Occipital lobe (tissue), 2 donors: ENCODE results near the gene KCNJ16. TPM values are rescaled to one million over a fixed set of nuclear protein-coding genes. Genes with fewer than 3 reads are reported as not detected.
A peak's percentile ranks its signal among the peaks of the same experiment; 100 is the strongest.

Experiments used
- DNase-seq: peaks from one replicate; lab custom pipeline; 2025; lab: John Stamatoyannopoulos, UW
- total RNA-seq: library from RNA; depleted of rRNA; stranded (reverse); fragments of >200 nt; gene quantifications from one replicate; pipeline ENCODE4 v1.2.3, GENCODE V29; 2014

The KCNJ16 gene
- total RNA-seq, 1 donor from 2014 or later: 5.3 TPM

- no peak for DNase-seq
These were observed 53.8 kb downstream of the KCNJ16 start for GRCh38 chr17:70128727-70129238.

DNA sequence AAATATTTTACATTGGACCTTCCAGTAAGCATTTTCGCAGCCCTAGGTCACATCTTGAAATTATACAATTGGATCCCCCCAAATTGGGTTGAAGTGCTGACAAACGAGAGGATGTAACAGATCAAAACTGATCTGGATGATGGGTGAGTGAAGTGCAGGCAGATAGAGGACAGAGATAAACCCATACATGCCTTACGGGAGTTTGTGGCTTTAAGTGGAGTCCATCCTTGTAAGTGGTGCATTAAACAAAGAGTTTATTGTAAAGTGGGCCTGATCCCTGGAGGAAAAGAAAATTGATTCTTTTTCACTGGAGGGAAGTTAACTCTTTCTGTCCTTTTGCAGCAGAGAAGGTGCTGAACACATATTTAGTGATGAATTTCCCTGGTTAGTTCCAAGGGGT, 55.3 kb downstream of the KCNJ16 start:
- no peak for DNase-seq

- no peak for DNase-seq
These were observed 57.5 kb downstream of the KCNJ16 start for GRCh38 chr17:70132505-70132904.

DNA sequence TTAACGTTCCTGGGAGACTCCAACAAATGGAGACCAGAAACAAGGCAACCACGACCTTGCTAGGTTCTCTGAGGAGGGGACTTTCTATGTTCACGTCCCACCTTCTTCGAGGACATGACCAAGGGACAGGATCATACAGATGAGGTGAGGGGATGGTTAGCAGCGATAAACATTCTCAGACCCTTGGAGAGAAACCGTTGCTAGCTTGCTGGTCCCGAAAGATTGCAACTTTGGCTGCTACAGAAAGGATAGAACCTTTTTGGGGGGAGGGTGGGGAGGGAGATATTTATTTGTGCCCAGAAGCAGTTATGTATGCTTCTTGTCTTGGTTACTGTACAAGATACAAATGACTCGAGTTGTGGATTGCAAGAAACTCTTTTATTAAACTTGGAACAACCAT, 59.0 kb downstream of the KCNJ16 start:
- DNase-seq: no peak

DNA sequence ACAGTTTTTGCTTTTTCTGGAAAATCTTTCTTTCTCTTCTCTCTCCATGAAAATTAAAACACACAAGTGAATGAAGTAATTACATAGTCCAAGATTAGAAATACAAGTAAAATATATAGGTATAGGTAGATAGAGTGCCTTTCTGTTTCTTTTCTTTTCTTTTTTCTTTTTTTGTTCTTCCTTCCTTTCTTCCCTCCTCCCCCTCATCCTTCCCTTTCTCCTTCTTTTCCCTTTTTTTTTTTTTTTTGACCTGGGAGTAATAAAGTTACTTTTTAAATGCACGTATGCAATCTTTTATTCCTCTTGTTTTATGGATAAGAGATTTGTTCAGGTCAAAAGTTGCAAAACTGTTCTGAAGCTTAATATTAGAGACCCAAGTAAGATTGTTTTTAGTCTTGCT, 59.8 kb downstream of the KCNJ16 start:
- DNase-seq: no peak

- no peak for DNase-seq
These were observed 61.1 kb downstream of the KCNJ16 start for GRCh38 chr17:70136131-70136530.

GRCh38 chr17:70137451-70138230, 62.6 kb downstream of the KCNJ16 start:
- peak; percentile 3 for DNase-seq

- DNase-seq: no peak
These were observed 63.4 kb downstream of the KCNJ16 start for GRCh38 chr17:70138291-70138865.

DNA sequence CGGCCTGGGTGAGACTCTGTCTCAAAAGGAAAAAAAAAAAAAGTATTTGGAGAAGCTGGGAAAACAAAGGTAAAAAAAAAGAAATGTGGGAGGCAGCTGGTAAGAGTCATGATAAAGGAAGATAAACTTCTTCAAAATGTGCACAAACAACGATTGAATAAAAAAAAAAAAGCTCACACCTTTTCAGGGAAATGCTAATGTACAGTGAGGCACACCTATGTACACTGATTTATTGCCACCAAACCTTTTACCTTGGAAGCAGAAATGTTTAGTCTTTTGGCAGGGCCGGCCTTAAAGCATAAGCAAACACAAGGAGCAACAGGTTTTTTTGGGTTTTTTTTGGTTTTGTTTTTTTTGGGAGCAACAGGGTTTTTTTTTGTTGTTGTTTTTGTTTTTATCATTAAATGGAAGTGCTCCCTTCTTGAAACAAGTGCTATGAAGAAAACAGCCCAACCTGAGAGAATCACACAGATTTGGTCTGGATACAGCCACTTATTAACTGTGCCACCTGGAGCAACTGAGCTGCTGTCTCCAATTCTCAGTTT, 64.5 kb downstream of the KCNJ16 start:
- DNase-seq: no peak

DNA sequence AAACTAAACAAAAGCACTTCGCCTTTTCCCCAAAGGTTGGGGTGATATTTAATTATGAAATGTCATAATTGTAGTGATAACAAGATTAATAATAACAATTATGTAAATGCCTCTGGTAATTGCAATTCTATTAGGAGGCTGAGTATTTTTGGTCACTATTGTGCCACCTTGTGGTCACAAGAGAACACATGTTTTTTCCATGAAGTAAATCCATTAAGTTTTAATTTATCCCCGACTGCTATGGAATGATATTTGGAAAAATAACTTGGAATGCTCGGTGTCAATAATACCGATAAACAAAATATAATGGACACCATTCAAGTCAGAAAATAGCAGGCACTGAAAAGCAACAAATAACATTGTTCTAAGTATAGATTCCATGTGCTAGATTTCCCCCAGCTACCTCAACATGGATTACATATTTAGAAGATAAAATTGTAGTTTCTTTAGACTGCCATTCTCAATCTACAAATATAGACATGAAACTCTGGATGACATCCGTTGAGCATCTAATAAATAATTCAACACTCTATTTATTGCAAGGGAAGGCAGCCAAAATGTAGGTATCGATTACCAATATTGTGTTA, 69.3 kb downstream of the KCNJ16 start:
- DNase-seq: no peak

DNA sequence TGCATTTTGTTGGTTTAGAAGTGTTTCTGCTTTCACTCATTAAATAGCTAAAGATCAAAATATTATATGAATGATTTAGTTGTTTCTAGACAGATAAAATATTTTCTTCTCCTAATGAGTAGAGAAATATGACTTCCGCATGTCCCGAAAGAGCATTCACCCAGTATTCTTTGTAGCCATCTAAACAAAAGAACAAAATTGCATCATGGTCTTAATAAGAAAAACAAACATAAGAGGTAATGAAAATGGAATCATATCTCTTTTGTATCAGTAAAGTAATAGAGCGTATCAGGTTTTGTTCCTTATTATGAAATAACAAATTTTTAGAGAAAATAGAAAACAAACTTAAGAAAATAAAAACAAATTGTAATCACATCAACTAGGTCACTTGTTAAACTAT, 78.2 kb downstream of the KCNJ16 start:
- no peak for DNase-seq

GRCh38 chr17:70157151-70157550, 82.1 kb downstream of the KCNJ16 start:
- no peak for DNase-seq

- DNase-seq: no peak
These were observed 83.2 kb downstream of the KCNJ16 start for GRCh38 chr17:70158180-70158579.

DNA sequence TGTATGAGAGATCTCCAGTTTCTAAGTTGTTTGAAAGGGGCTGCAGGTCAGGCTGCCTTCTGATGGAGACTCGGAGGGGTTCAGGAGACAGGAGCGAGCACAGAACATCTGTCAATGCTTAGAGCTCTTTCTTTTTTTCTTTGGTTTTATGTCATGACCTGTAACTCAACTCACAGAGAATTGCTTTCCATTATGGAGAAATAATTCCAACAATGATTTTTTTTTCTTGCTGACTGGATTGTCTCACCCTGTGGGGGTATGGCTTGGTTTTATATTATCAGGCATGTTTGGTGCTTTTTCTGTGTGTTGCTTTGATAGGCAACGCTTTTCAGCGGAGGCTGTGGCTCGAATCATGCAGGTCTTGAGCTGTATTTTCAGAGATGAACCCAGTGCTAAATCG, 83.6 kb downstream of the KCNJ16 start:
- no peak for DNase-seq

DNA sequence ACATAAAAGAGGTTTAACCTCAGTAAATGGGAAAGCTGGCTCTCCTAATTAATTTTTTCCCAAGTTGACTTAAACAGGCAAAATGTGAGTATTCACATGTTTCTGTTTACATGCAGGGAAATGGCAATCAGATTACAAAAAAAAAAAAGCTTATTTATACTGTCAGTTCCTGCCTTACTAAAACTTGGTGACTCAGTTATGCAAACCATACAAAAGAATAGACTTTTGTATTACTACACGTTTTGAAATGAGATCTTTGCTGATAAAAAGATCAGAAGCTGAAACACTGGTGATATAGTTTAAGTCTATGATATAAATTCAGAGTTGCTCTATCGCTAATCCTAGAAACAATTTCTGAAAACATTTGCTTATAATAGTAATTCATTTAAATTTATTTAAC, 85.0 kb downstream of the KCNJ16 start:
- no peak for DNase-seq

DNA sequence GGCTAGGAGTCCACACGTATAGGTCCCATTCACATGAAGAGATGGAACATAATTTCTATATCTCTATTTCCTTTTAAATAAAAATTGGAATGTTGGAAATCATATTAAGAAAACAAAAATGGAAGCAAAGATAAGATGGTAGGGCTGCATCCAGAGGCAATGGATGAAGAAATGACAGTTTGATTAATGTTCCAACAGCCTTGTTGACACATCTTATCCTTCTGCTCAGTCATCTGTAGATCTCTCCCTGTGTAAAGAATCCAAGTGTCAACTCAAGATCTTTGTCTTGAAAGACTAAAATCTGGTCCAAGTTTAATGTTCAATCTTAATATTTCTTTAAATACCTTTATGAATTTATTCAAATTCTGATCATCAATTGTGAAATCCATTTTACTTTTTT, 86.5 kb downstream of the KCNJ16 start:
- DNase-seq: no peak

DNA sequence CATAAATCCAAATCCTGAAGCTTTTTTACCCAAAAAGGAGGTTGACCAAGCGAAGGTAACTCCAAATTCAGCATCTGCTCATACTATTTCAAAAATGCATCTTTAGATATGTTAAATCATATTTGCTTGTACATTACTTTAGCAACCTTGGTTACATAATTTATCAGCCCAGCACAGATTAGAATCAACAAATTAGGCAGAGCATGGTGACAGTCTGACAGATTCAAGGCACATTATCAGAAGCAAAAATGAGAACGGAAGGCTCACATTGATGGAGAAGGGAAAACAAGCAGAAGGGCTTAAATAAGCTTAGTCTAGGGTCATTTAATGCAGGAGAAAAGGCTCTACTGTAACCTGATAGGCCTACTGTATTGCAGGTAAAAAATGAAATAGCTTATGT, 90.4 kb downstream of the KCNJ16 start:
- DNase-seq: no peak

- DNase-seq: no peak
These were observed 91.6 kb downstream of the KCNJ16 start for GRCh38 chr17:70166615-70167014.

- DNase-seq: peak; percentile 63
These were observed 93.3 kb downstream of the KCNJ16 start for GRCh38 chr17:70168044-70168976.

- DNase-seq: peak; percentile 89
These were observed 94.1 kb downstream of the KCNJ16 start, which contains the start of gene KCNJ2 for GRCh38 chr17:70168977-70169708. Gene KCNJ2, plus strand, starts transcription at chr17:70169532. Its CDS starts 5,508 bp downstream, at chr17:70175040.
